Keratinocyte (primary cell): Measurements from ENCODE around the gene CRACR2A. TPM values are rescaled to one million over a fixed set of nuclear protein-coding genes. Genes with fewer than 3 reads are reported as not detected.
A peak's percentile ranks its signal among the peaks of the same experiment; 100 is the strongest.

Experiments
- DNase-seq: peaks from one replicate; pipeline ENCODE4 v3.0.0-alpha.2; 2011; ENCODE audit warnings: low read depth, missing footprints, low spot score
- FAIRE-seq: peaks from 2 replicates; lab custom pipeline; 2011; peaks lifted over from hg19 to GRCh38; lab: Jason Lieb, UNC
- H2AFZ ChIP-seq: 2 replicates; pipeline ENCODE4 v1.6.0; 2012; ENCODE audit warnings: low read length, control low read depth, inconsistent platforms; ENCODE audit not compliant: control insufficient read depth
- H3K27ac ChIP-seq: 2 replicates; pipeline ENCODE4 v1.5.1; 2011; ENCODE audit warnings: low read length; ENCODE audit not compliant: control insufficient read depth, insufficient read depth
- H3K27me3 ChIP-seq: 3 replicates; pipeline ENCODE4 v1.6.0; 2011; ENCODE audit warnings: low read length; ENCODE audit not compliant: control insufficient read depth, insufficient read depth; ENCODE audit errors: extremely low read depth
- H3K36me3 ChIP-seq, 2 experiments: 2 replicates in 1 of 2; 3 replicates in 1 of 2; pipeline ENCODE4 v1.5.1; 2011; ENCODE audit warnings: low read length in 2 of 2, mild to moderate bottlenecking in 1 of 2; ENCODE audit not compliant: control insufficient read depth in 2 of 2, insufficient read depth in 2 of 2; ENCODE audit errors: extremely low read depth in 1 of 2
- H3K4me1 ChIP-seq: 3 replicates; pipeline ENCODE4 v1.5.1; 2011; ENCODE audit warnings: low read length; ENCODE audit not compliant: control insufficient read depth, insufficient read depth; ENCODE audit errors: extremely low read depth
- H3K4me2 ChIP-seq: 3 replicates; pipeline ENCODE4 v1.6.0; 2011; ENCODE audit warnings: low read depth, low read length; ENCODE audit not compliant: control insufficient read depth, insufficient read depth; ENCODE audit errors: extremely low read depth
- H3K4me3 ChIP-seq, 3 experiments: fragments of 200-600 bp in 1 of 3; sonication (generic) in 1 of 3; 2 replicates in 2 of 3; 3 replicates in 1 of 3; pipeline ENCODE4 v1.5.1; 2011 to 2016; ENCODE audit warnings: low read length in 3 of 3, mild to moderate bottlenecking in 3 of 3, control low read depth in 2 of 3, inconsistent platforms in 1 of 3, low read depth in 1 of 3, mixed read lengths in 1 of 3, mixed run types in 1 of 3, moderate library complexity in 1 of 3; ENCODE audit not compliant: control insufficient read depth in 2 of 3, insufficient read depth in 2 of 3; ENCODE audit errors: extremely low read depth in 1 of 3
- H3K79me2 ChIP-seq: 2 replicates; pipeline ENCODE4 v1.6.0; 2012; ENCODE audit warnings: low read length; ENCODE audit not compliant: control insufficient read depth, insufficient read depth
- H3K9ac ChIP-seq: 3 replicates; pipeline ENCODE4 v1.6.0; 2011; ENCODE audit warnings: low read length; ENCODE audit not compliant: control insufficient read depth, insufficient read depth; ENCODE audit errors: extremely low read depth
- H3K9me1 ChIP-seq: 3 replicates; pipeline ENCODE4 v1.6.0; 2011; ENCODE audit warnings: low read length; ENCODE audit not compliant: control insufficient read depth, insufficient read depth; ENCODE audit errors: extremely low read depth
- H3K9me3 ChIP-seq: 2 replicates; pipeline ENCODE4 v1.5.1; 2012; ENCODE audit warnings: low read depth, low read length; ENCODE audit not compliant: control insufficient read depth
- H4K20me1 ChIP-seq: 3 replicates; pipeline ENCODE4 v1.6.0; 2011; ENCODE audit warnings: low read length; ENCODE audit not compliant: control insufficient read depth, insufficient read depth; ENCODE audit errors: extremely low read depth
- CTCF ChIP-seq, 3 experiments: IDR thresholded peaks in 1 of 3; conservative IDR thresholded peaks in 1 of 3; optimal IDR thresholded peaks in 1 of 3; 2 replicates in 2 of 3; 3 replicates in 1 of 3; pipeline versions ENCODE3 to v1.5.1; 2011; ENCODE audit warnings: low read length in 3 of 3, mild to moderate bottlenecking in 3 of 3, moderate library complexity in 2 of 3, control low read depth in 1 of 3, inconsistent platforms in 1 of 3; ENCODE audit not compliant: insufficient read depth in 2 of 3; ENCODE audit errors: extremely low read depth in 1 of 3
- EZH2 ChIP-seq: IDR thresholded peaks from one replicate; pipeline ENCODE4 v1.6.1; 2012; ENCODE audit warnings: inconsistent platforms, mild to moderate bottlenecking, low read length, moderate library complexity
- dilution Hi-C: fragments of 300-500 bp; cut with MboI; formaldehyde crosslinking; loops from one replicate; pipeline ENCODE4 v1.7.0; 2020; ENCODE audit warnings: low sequenced_read_pairs; ENCODE audit not compliant: extremely low pct_ligation_motif_present
- polyA minus RNA-seq, 3 experiments: library from RNA; depleted of rRNA, polyadenylated mRNA; stranded (reverse); fragments of >200 nt; gene quantifications; 1 replicate in 1 of 3; 2 replicates in 1 of 3; 3 replicates in 1 of 3; pipeline ENCODE4 v1.2.3, GENCODE V29; 2011
- polyA plus RNA-seq, 5 experiments: library from polyadenylated mRNA; depleted of rRNA in 3 of 5; stranded (reverse) in 3 of 5; stranded (forward) in 1 of 5; unstranded in 1 of 5; fragments of >200 nt; gene quantifications; 1 replicate in 1 of 5; 2 replicates in 3 of 5; 3 replicates in 1 of 5; pipeline versions ENCODE4 v1.2.1 to v1.2.3, GENCODE V29; 2011 to 2012; ENCODE audit warnings: missing spikeins in 2 of 5, low read depth in 1 of 5, low replicate concordance in 1 of 5

CRACR2A gene, protein sequence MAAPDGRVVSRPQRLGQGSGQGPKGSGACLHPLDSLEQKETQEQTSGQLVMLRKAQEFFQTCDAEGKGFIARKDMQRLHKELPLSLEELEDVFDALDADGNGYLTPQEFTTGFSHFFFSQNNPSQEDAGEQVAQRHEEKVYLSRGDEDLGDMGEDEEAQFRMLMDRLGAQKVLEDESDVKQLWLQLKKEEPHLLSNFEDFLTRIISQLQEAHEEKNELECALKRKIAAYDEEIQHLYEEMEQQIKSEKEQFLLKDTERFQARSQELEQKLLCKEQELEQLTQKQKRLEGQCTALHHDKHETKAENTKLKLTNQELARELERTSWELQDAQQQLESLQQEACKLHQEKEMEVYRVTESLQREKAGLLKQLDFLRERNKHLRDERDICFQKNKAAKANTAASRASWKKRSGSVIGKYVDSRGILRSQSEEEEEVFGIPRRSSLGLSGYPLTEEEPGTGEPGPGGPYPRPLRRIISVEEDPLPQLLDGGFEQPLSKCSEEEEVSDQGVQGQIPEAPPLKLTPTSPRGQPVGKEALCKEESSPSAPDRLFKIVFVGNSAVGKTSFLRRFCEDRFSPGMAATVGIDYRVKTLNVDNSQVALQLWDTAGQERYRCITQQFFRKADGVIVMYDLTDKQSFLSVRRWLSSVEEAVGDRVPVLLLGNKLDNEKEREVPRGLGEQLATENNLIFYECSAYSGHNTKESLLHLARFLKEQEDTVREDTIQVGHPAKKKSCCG
- 0.30 to 0.46 TPM (median 0.31 TPM) in 3 replicates for polyA plus RNA-seq
- polyA plus RNA-seq (2011; ENCODE audit: low read depth): not detected
- polyA plus RNA-seq (2011; cell fraction: cytosol; rRNA removed): 0.35 and 0.41 TPM in 2 replicates
- 0.32 and 0.34 TPM in 2 replicates for polyA plus RNA-seq (2011; cell fraction: nucleus; rRNA removed)
- 0.06 and 0.54 TPM in 2 replicates for polyA plus RNA-seq (2012; ENCODE audit: low replicate concordance)
- 0.03 to 0.26 TPM (median 0.20 TPM) in 3 replicates for polyA minus RNA-seq
- polyA minus RNA-seq (2011; cell fraction: cytosol; rRNA and poly(A)+ RNA removed): not detected
- 0.21 TPM in 1 of 2 replicates, not detected in the other for polyA minus RNA-seq (2011; cell fraction: nucleus; rRNA and poly(A)+ RNA removed)

DNA sequence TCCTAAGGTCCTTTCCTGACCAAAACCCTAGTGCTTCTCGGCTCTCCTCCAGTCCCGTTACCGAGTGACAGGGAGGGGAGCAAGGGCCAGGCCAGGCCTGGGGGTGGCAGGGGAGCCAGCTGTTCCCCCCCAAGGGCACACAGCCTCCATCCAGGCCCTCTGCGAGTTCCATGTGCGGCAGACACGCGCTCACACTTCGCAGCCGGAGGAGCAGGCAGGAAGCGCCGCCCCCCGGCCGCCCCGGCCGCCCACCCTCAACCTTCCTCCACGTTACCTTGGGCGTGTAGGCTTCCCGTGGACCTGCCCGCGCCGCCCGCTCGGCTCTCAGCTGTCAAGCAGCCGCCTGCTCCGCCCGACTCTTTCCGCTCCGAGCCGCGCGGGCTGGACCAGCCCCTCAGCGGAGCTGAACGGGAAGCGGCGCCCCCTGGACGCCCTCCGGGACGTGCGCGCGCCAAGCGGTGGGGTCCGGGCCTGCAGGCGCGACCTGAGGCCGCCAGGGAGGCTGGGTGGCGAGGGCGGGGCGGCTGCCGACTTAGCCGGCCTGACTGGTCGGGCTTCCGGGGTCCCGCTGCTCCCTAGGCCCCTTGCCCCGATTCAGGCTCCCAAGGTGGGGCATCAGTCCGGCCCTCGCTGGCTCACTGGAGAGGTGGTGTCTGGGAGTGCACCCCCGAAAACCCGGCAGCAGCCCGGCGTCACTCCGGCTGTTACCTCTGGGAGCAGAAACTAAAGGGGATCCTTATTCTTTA is at the start of gene CRACR2A:
Gene CRACR2A, minus strand, starts transcription at position 369 of the 746 bp plus-strand sequence. CDS start 56,110 bp downstream, outside the sequence.
- peak within 1 kb of the TSS; percentile 22 for H3K9ac ChIP-seq
- H3K27ac ChIP-seq: no peak within 1 kb of the TSS
- H3K4me1 ChIP-seq: peaks cover 2% of the 10 kb centered on the region
- dilution Hi-C loops: no loop called here
- FAIRE-seq: no peak
- peaks cover 8% of the 10 kb centered on the region for H3K27me3 ChIP-seq
- H4K20me1 ChIP-seq: no peaks in the 10 kb centered on the region
- peak; percentile 31 to 35 (median 34) for TF ChIP-seq CTCF (optimal IDR thresholded peaks at IDR 0.05 in 1 of 3, IDR thresholded peaks at IDR 0.05 in 1 of 3, conservative IDR thresholded peaks at IDR 0.05 in 1 of 3; ENCODE audit: extremely low read depth in 1 of 3, insufficient read depth in 2 of 3, low read length in 3 of 3)
- no peak for TF ChIP-seq EZH2
- H2AFZ ChIP-seq: peak within 1 kb of the TSS; percentile 56
- DNase-seq: no peak
- H3K79me2 ChIP-seq: no peaks in the 10 kb centered on the region
- peak within 1 kb of the TSS; percentile 27 to 38 (median 35) for H3K4me3 ChIP-seq
- H3K4me2 ChIP-seq: peak within 1 kb of the TSS; percentile 76
- no peaks in the 10 kb centered on the region for H3K36me3 ChIP-seq
- no peaks in the 10 kb centered on the region for H3K9me1 ChIP-seq
- H3K9me3 ChIP-seq: no peaks in the 10 kb centered on the region

DNA sequence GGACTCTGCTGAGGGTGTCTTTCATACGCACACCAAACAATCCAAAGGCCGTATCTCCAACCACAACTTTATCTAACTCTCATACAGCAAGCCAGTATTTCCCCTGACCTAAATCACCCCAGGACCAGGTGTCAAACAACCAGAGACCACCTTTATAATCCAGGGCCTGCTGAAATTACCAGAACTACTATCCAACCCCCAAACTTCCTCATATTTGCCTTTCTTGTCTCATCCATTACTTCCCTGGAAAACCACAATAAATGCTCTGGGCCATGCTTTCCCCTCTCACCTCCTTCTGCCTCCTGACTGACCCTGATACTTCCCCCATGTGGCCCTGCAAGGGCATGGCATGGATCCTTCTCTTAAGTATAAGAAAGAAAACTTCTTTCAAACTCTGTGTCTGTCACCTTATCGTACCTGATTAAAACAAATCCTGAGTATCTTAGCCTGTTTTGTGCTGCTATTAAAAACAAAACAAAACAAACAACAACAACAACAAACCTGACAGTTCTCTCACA is 44.7 kb upstream of the CRACR2A start:
- no peak overlapping the region for H3K9ac ChIP-seq
- dilution Hi-C loops: no loop called here
- DNase-seq (no peak), FAIRE-seq (no peak)
- H3K79me2 ChIP-seq: no peaks in the 10 kb centered on the region
- no peaks in the 10 kb centered on the region for H3K4me1 ChIP-seq
- no peak overlapping the region for H3K27ac ChIP-seq
- H3K4me3 ChIP-seq: no peak overlapping the region
- H3K9me3 ChIP-seq: no peaks in the 10 kb centered on the region
- no peaks in the 10 kb centered on the region for H3K36me3 ChIP-seq
- TF ChIP-seq EZH2 (no peak), CTCF (optimal IDR thresholded peaks at IDR 0.05 in 1 of 3, IDR thresholded peaks at IDR 0.05 in 1 of 3, conservative IDR thresholded peaks at IDR 0.05 in 1 of 3; ENCODE audit: extremely low read depth in 1 of 3, insufficient read depth in 2 of 3, low read length in 3 of 3) (peak in 1 of 3 experiments; percentile 12)
- no peak overlapping the region for H2AFZ ChIP-seq
- no peaks in the 10 kb centered on the region for H3K9me1 ChIP-seq
- H4K20me1 ChIP-seq: no peaks in the 10 kb centered on the region
- H3K27me3 ChIP-seq: no peaks in the 10 kb centered on the region
- H3K4me2 ChIP-seq: no peak overlapping the region
